ENCODE results near the gene HOXD9.

HOXD9 gene

DNA sequence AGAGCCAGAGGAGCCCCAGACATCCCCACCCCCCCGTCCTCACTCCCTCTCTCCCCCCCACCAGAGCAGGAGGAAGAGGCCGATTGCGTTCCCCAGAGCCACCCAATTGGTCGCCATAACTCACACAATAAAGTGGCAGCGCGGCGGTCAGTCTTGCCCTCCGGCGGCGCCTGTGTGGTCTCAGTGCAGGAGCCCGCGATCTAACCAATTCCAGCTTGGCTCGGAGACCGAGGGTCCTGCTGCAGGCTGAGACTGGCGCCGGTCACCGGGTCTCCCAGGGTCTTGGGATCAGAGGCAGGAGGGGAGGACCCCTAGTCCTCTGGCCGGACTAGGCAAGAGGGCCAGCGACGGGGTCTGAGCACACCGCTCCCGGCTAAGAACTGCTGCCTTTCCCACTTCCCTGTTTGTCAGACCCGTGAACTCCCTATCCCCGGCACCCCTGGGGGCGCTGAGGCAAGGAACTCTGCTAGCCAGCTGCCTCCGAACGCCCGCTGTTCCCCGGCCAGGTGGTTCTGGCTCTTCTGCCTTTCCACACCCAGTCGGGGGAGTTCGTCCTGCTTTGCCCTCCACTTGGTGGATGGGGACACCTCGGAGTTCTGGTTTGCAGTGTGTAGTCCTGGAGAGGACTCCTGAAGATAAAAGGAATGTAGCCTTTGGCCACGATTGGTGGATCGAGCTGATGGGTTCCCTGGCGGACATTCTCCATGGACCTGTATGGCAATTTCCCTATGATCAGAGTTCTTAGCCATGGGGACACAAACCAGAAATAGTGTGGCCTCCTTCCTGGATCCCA, 24.0 kb upstream of the HOXD9 start:
- DNase-seq (ENCODE audit: low read depth, low spot score) = no peak

DNA sequence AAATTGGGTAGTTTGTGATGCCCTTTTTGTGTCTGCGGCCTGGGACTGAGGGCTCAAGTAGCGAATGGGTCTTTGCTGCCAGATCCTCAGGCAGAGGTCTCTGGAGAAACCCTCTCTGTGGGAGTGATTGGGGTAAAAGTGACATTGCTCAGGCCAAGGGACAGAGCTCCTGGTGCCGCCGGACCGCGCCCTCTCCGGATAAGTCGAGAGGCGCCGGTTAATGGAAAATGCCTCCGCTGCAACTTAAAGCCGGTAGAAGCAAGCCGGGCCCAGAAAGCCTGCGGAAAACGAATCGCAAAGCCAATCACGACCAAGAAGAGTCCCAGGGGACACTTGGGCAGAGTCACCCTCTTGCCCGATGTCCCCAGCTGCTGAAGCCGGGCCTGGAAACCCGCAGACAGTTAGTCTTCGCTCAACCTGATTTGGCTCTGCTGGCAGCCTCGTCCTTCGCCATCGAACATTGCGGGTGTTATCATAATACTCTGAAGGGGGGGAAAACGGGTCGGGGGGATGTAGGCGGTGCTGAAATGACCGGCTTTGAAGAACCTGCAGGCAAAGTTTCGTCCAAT, 23.3 kb upstream of the HOXD9 start:
- DNase-seq (ENCODE audit: low read depth, low spot score) = no peak

DNA sequence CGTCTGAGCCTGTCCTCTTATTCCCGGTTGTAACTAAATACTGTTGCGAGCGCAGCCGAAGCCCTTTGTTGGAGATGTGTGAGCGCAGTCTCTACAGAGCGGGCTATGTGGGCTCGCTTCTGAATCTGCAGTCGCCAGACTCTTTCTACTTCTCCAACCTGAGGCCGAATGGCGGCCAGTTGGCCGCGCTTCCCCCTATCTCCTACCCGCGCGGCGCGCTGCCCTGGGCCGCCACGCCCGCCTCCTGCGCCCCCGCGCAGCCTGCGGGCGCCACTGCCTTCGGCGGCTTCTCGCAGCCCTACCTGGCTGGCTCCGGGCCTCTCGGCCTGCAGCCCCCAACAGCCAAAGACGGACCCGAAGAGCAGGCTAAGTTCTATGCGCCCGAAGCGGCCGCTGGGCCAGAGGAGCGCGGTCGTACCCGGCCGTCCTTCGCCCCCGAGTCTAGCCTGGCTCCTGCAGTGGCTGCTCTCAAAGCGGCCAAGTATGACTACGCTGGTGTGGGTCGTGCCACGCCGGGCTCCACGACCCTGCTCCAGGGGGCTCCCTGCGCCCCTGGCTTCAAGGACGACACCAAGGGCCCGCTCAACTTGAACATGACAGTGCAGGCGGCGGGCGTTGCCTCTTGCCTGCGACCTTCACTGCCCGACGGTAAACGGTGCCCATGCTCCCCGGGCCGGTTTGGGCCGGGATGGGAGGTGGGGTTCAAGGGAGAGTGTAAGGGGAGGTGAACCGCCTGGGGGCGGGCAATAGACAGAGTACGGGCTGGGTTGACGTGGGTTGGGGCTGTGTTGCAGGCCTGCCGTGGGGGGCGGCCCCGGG, 22.6 kb upstream of the HOXD9 start, which contains the start of gene HOXD12:
TSS of gene HOXD12 (plus strand) at position 68 of the 819 bp plus-strand sequence. CDS start at position 75, 7 bp downstream.
- DNase-seq (ENCODE audit: low read depth, low spot score) = no peak

DNA sequence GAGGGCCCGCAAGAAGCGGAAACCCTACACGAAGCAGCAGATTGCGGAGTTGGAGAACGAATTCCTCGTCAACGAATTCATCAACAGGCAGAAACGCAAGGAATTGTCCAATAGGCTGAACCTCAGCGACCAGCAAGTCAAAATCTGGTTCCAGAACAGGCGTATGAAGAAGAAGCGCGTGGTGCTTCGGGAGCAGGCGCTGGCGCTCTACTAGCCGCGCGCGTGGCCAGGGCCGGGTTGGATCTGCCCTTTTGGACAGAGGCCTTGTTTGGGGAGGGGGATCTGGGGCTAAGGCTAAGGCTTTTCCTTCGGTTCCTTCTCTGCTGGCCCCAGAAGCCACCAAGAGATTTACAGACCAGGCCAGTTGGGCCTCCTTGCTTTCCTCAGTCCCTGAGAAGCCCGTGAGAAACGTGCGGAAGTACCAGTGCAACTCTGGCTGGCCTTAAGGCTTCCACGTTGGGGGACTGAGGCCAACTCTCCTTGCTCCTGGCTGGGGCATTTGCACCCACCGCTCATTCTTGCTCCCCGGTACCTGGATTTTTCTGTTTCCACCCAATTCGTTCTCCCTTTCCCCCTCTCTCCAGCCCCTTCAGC, 21.9 kb upstream of the HOXD9 start:
- DNase-seq (ENCODE audit: low read depth, low spot score) = no peak

DNA sequence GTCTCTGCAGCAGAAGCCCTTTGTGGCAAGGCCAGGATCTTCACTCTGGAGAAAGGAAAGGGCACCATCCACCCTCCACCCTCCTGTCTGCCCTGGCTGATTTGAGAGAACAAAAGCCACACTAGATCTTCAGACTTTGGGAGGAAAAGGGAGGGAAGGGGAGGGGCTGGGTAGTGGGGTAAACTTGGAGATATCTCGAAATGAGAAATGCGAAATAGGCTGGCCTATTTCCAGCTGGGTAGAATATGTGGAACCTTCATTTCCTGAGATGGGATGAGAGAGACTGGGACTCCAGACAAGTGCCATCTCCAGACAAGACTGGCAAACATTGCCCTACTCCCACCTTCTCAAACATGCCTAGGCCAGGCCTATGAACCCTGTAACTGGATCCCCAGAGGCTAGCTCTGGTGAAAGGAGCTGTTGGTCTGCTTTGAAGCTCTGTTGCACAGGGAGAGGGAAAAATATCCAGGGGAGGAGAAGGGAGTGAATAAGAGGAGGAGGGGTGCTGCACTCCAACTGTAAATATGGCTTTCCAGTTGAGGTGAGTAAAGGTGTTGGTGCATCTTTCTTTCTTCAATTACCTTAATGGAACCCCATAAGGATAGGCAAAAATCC, 21.2 kb upstream of the HOXD9 start:
- no peak for DNase-seq (ENCODE audit: low read depth, low spot score)

DNA sequence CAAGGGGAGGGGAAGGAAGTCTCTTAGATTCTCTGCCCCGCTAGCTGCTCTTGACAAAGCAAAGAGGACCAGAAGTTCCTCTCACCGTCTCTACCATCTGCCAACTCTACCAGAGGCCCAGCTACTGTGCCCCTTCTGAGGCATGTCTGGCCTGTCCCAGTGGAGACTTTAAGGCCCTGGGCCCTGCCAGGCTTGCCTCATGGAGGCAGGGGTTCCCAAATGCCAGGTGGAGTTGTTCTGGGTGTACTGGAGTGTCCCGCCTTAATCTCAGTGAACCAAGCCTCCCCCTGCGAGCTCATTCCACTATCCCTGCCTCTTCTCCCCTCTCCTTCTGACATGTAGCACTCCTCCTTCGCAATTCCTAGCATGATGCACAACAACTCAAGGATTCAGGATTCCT, 20.7 kb upstream of the HOXD9 start:
- DNase-seq (ENCODE audit: low read depth, low spot score) = no peak

DNA sequence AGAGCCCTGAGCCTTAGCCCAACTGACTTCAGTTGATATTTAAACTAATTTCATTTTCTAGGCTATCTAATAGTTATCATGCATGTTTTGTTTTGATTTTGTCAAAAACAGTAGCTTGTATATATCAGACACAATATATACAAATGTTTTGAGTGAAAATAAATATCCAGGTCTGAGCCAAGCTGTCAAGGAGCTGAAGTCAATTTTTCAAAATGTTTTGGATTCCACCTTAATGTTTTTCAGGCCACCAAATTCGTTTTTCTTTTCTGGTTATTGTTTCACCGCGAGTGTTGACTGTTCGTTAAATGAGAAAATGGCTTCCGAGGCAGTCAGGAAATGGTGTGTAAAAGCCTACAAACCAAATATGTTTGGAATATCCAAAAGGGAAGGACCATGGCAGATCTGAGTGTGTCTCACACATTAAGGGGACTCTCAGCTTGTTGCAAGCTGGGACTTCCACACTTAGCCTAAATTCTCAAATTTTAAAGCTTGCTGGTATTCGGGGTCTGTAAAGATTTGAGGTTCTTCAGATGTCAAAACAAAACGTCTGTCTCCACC, 20.1 kb upstream of the HOXD9 start:
- no peak for DNase-seq (ENCODE audit: low read depth, low spot score)

DNA sequence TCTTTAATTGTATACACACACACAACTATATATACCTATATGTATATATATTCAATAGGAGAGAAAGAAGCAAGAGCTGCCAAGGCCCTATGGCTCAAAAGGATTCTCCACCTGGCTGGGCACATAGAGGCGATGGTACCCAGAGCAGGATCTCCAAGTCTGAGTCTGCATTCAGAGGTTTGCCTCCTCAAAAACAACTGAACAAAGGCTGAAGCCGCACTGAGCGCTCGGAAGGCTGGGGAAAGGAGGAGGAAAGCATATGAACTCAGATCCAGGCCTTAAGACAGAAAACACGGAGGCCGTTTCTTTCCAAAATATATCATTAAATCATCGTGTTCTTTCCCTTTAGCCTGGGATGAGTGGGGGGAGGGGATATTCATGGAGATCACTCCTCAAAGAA, 19.3 kb upstream of the HOXD9 start:
- DNase-seq (ENCODE audit: low read depth, low spot score) = no peak

DNA sequence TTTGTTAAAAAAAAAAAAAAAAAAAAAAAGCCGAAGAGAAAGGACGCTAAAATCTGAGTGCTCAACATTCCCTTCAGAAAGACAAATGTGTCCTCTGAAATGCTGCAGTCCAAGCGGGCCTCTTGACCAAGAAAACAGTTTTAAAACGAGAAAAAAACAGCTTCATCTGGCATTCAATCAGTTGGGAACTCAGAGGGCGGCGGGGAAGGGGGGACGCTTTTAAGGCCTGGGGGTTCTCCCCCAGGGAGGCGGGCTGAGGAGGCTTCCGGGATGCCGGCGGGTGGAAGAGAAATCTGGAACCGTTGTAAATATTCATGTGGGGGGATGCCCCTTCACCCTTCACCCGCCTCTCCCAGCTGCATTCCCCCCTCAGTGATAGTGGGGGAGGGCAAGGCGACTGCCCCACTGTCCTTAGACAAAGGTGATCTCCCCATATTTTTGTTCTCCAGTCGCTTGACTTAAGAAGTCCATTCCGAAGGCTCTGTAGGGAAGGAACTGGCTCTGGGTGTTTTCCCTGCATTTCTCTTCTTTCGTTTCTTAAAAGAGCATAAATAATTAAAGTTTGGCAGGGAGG, 18.7 kb upstream of the HOXD9 start:
- DNase-seq (ENCODE audit: low read depth, low spot score) = no peak

DNA sequence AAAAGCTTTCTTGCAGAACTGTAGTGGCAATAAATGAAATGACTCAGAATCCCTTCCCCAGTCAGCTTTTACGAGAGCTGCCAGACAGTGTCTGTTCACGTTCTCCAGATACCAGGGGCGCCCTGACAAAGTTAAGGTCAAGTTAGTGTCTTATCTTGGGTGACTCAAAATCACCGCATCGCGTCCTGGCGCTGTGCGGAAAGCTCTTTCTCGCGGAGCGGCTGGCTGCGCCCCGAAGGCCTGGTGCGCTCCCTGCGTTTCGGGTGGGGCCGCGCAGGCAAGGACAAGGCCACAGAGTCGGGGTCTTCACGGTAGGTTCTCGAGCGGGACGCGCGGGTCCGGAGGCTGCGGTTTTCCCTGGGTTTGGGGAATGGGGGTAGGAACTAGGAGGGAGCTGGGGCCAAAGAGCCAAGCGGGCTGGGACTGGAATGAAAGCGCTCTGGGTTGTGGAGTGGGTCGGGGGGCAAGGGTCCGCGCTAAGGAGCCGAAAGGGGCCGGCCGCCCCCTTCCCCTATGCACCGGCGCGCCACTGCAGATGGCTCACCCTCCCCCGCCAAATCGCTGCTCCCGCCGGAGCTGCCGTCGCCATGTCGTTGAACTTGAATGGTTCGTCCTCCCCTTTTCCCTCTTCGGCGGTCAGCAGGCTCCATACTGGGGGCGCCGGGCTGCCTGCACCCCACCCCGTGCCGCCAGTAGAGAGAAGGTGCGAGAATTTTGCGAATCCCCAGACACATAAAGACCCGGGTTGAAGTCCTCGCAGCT, 18.0 kb upstream of the HOXD9 start:
- no peak for DNase-seq (ENCODE audit: low read depth, low spot score)

DNA sequence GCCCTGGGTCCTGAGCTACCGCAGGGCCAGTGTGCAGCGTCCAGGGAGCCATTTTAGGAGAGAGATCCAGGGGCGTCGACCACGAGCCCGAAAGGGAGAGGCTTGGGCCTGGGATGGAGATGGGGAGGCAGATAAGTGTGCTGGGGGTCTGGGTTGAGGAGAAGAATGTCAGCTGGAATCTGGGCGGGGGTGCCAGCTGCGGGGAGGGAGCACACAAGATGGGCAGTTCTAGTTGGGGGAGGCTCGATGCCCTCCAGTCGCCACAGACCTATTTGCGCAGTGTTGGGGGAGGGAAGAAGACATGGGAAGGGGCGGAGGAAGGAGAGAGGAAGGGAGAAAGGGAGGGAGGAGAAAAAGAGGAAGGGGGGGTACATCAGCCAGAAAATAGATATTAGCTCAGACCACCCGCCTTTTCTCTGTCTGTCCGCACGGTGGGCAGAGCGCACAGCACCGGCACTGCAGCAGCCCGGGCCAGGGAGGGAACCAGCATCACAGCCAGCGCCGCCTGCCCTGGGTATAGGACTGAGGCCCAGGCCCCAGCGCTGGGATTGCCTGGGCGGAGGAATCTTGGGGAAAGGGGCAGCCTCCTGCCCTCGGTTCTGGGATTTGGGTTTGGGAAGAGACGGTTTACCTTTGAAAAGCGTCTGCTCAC, 17.3 kb upstream of the HOXD9 start:
- DNase-seq (ENCODE audit: low read depth, low spot score) = no peak

DNA sequence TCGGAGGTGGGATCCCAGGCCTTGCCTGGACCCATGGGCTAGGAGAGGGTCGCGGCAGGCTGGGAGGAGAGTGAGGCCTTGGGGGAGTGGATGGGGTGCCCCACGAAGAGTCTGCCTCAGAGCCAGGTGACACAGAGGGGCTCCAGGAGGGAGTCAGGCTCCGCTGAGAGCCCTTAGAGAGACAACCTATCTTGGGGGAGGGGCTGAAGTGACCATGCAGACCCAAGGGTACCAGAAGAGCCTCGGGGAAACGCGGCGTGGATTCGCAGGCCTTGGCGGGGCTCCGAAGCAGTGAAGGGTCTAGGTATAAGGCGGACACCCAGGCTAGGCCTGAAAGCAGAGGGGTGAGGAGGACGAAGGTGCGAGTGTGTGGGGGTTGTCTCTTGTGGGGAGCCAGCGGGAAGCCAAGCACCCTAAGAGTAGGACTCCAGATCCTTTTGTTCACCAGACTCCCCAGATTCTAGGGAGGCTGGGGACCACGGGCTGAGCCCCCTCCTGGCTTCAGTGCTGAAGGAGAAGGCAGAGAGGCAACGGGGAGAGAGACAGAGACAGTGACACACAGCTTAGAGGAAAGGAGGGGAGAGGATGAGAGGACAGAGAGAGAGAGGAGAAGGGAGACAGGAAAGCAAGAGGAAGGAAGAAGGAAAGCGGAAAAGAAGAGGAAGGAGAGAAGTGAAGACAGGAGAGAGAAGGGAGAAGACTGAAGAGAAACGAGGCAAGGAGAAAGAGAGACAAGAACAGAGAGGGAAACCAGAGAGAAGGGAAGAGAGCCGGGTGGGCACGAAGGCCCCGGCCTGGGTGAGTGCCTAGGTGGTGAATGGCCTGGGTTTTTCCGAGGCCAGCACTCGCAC, 16.6 kb upstream of the HOXD9 start:
- no peak for DNase-seq (ENCODE audit: low read depth, low spot score)

DNA sequence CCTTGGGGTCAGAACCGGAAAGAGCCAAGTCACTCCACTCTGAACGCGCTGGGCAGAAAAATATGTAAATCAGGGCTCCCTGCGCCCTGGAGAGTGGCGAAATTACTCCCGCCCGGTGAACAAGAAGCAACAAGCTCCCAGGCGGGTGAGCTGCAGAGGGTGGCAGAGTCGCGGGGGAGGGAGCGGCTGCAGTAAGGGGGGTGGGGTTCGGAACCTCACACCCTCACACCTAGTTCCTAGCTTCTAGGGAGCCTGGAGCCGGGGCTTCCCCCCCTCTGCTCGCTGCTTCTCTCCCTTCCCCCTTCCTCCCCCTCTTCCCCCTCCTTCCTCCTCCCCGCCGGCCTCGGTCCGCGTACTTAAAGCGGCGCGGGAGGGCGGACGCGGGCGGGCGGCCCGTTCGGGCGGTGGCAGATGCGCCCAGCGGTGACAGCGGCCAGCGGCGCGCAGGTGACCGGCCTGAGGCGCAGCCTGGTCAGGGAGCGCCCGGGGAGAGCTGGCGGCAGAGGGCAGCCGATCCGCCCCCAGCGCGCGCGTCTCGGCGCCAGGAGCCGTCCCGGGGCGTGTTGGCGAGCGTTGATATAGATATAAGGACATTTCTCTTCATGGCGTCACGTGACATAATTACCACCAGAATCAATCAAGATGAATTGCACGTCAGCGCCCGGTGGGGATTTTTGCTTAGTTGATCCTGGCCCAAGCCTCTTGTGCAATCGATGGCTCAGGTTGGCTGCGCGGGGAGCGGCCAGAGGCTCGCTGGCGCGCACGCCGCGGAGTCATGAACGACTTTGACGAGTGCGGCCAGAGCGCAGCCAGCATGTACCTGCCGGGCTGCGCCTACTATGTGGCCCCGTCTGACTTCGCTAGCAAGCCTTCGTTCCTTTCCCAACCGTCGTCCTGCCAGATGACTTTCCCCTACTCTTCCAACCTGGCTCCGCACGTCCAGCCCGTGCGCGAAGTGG, 15.7 kb upstream of the HOXD9 start, which contains the start of gene HOXD11:
TSS of gene HOXD11 (plus strand) at position 700 of the 959 bp plus-strand sequence. CDS start at position 776, 76 bp downstream.
- no peak for DNase-seq (ENCODE audit: low read depth, low spot score)

DNA sequence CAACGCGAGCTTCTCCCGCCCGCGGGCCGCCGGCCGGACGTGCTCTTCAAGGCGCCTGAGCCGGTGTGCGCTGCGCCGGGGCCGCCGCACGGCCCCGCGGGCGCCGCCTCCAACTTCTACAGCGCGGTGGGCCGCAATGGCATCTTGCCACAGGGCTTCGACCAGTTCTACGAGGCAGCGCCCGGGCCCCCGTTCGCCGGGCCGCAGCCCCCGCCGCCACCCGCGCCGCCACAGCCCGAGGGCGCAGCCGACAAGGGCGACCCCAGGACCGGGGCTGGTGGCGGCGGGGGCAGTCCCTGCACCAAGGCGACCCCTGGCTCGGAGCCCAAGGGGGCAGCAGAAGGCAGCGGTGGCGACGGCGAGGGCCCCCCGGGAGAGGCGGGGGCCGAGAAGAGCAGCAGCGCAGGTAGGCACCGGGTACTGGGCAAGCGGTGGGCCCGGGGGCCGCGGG, 14.8 kb upstream of the HOXD9 start:
- DNase-seq (ENCODE audit: low read depth, low spot score) = no peak

DNA sequence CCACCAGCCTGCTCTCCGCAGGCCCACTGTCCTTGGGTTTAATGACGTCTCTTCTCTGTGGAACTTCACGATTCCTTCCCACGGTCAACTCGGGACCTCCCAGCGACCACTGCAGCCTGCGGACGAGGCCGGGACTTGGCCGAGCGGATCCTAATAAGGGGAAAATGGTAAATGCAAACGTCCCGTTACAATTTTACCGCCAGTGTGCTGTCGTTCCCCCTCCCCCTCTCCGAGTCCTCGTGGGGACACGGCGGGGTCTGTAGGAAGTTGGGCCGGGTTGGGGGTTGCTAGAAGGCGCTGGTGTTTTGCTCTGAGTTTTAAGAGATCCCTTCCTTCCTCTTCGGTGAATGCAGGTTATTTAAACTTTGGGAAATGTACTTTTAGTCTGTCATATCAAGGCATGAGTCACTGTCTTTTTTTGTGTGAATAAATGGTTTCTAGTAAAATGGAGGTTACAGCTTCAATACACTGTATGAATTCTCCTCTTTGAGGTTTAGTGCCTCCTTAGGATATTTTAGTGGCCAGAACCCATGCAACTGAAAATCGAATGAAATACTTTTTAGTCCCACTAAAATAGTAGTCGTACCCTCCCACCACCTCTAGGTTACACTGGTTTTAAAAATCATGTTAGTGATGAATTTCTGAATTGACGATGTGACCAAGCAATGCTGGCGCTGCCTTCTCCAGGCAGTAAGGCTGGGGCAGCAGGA, 13.2 kb upstream of the HOXD9 start:
- DNase-seq (ENCODE audit: low read depth, low spot score) = no peak

DNA sequence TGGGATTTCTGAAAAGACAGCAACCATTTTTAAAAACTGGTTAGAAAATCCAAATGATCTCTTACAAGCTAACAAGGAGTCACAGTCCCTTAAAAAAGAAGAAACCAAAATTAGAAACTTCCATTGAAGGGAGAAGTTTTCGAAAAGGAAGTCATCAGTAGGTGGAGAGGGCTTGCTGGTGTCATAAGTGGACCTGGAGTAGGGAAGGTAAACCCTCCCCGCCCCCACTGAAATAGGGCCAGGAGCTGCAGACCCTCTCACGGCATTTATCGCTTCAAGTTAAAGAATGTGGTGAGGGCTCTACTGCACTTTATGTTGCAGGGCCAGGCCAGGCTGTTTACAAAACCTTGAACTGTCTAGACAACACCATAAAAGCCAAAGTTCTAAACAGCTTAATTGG, 12.6 kb upstream of the HOXD9 start:
- no peak for DNase-seq (ENCODE audit: low read depth, low spot score)

Data from brain pericyte (primary cell).